ENCODE measurements around the gene MDGA2. TPM values are rescaled to one million over a fixed set of nuclear protein-coding genes. Genes with fewer than 3 reads are reported as not detected.
A peak's percentile ranks its signal among the peaks of the same experiment; 100 is the strongest.
"Not testable (repeated sequence)": the region's sequence is repeated elsewhere in the genome, so short reads cannot be mapped to it uniquely, and the experiment has no call there.

MDGA2 gene
- total RNA-seq, 1 donor from 2014 or later, result 2.4 TPM

DNA sequence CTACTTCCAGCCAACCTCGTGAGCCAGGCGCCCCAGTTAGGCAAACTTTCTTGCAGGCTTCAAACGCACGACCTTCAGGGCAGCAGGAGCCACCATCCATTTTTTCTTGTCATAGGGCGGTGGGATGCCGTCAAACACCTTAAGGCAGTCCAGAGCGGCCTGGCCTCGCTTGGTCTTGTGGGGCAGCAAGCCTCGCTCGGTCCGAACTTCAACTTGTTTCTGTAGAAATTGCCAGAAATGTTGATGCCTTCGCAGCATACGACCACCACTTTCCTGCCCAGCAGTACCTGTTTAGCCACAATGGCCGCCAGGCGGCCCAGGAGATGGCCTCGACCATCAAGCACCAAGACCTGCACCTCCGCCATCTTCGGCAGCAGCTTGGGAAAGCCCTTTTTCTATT, 474.7 kb downstream of the MDGA2 start:
- no peaks in the 10 kb centered on the region for H3K79me2 ChIP-seq (ENCODE audit: insufficient read depth, low read length)
- no peak for TF ChIP-seq EZH2 (IDR thresholded peaks at IDR 0.05; ENCODE audit: insufficient read depth, low read length)
- TF ChIP-seq, protein P1, sequence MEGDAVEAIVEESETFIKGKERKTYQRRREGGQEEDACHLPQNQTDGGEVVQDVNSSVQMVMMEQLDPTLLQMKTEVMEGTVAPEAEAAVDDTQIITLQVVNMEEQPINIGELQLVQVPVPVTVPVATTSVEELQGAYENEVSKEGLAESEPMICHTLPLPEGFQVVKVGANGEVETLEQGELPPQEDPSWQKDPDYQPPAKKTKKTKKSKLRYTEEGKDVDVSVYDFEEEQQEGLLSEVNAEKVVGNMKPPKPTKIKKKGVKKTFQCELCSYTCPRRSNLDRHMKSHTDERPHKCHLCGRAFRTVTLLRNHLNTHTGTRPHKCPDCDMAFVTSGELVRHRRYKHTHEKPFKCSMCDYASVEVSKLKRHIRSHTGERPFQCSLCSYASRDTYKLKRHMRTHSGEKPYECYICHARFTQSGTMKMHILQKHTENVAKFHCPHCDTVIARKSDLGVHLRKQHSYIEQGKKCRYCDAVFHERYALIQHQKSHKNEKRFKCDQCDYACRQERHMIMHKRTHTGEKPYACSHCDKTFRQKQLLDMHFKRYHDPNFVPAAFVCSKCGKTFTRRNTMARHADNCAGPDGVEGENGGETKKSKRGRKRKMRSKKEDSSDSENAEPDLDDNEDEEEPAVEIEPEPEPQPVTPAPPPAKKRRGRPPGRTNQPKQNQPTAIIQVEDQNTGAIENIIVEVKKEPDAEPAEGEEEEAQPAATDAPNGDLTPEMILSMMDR (IDR thresholded peaks at IDR 0.05; ENCODE audit: insufficient read depth, low read depth, low read length), result no peak
- H3K9me3 ChIP-seq (ENCODE audit: insufficient read depth, low read depth, low read length), result no peaks in the 10 kb centered on the region
- H3K4me2 ChIP-seq (ENCODE audit: low read length), result no peak overlapping the region
- DNase-seq (ENCODE audit: low read depth) (no peak), FAIRE-seq (no peak)
- H4K20me1 ChIP-seq (ENCODE audit: insufficient read depth, low read length), result no peaks in the 10 kb centered on the region
- H3K4me1 Mint-ChIP-seq (ENCODE audit: low read depth, unreplicated experiment), result peaks cover 4% of the 10 kb centered on the region
- H3K4me3 Mint-ChIP-seq (ENCODE audit: unreplicated experiment), result no peak overlapping the region
- H3K9me3 Mint-ChIP-seq (ENCODE audit: unreplicated experiment), result peaks cover 2% of the 10 kb centered on the region
- no peak overlapping the region for H2AFZ ChIP-seq (ENCODE audit: low read depth, low read length)
- no peaks in the 10 kb centered on the region for H3K36me3 Mint-ChIP-seq (ENCODE audit: low read depth, unreplicated experiment)
- H3K36me3 ChIP-seq (ENCODE audit: insufficient read depth, low read length), result no peaks in the 10 kb centered on the region
- H3K9ac ChIP-seq (ENCODE audit: low read length), result no peak overlapping the region
- H3K27me3 Mint-ChIP-seq (ENCODE audit: low read depth, unreplicated experiment), result no peaks in the 10 kb centered on the region
- H3K27me3 ChIP-seq (ENCODE audit: insufficient read depth, low read length), result no peaks in the 10 kb centered on the region
- no peak overlapping the region for H3K27ac ChIP-seq (ENCODE audit: low read depth, low read length)
- no peak overlapping the region for H3K27ac Mint-ChIP-seq (ENCODE audit: unreplicated experiment)
- no peak overlapping the region for H3K4me3 ChIP-seq (ENCODE audit: insufficient read depth, low read depth, low read length)
- no peaks in the 10 kb centered on the region for H3K4me1 ChIP-seq (ENCODE audit: insufficient read depth, low read length)

DNA sequence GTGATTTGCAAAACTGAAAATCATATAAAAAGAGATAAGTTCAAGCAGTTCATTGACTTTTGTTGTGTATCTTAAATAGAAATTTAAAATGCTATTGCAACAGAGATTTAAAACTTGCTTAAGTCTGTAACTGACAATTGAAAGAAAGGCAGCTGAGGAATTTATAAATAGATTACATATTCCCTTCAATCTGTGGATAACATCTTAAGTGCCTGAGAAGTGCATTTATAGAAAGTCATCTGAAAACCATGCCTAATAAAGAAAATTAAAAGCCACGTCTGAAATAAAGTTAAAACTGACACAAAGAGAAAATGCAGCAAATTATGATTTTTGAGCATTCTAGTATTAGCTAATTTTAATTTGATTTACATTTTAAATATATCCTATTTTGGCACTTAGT, 479.8 kb downstream of the MDGA2 start:
- Mint-ChIP-seq H3K4me1 (ENCODE audit: low read depth, unreplicated experiment) (peaks cover 16% of the 10 kb centered on the region), H3K9me3 (ENCODE audit: unreplicated experiment) (peaks cover 2% of the 10 kb centered on the region), H3K27ac (ENCODE audit: unreplicated experiment) (no peak overlapping the region), H3K27me3 (ENCODE audit: low read depth, unreplicated experiment) (no peaks in the 10 kb centered on the region), H3K4me3 (ENCODE audit: unreplicated experiment) (no peak overlapping the region), H3K36me3 (ENCODE audit: low read depth, unreplicated experiment) (no peaks in the 10 kb centered on the region)
- H3K4me3 ChIP-seq (ENCODE audit: insufficient read depth, low read depth, low read length), result no peak overlapping the region
- H3K4me1 ChIP-seq (ENCODE audit: insufficient read depth, low read length), result peaks cover 14% of the 10 kb centered on the region
- FAIRE-seq, result no peak
- H3K9ac ChIP-seq (ENCODE audit: low read length), result no peak overlapping the region
- no peak for DNase-seq (ENCODE audit: low read depth)
- TF ChIP-seq EZH2 (IDR thresholded peaks at IDR 0.05; ENCODE audit: insufficient read depth, low read length), result no peak
- TF ChIP-seq, protein P1 (IDR thresholded peaks at IDR 0.05; ENCODE audit: insufficient read depth, low read depth, low read length), result no peak
- no peaks in the 10 kb centered on the region for H3K27me3 ChIP-seq (ENCODE audit: insufficient read depth, low read length)
- H4K20me1 ChIP-seq (ENCODE audit: insufficient read depth, low read length), result no peaks in the 10 kb centered on the region
- no peaks in the 10 kb centered on the region for H3K36me3 ChIP-seq (ENCODE audit: insufficient read depth, low read length)
- no peaks in the 10 kb centered on the region for H3K79me2 ChIP-seq (ENCODE audit: insufficient read depth, low read length)
- no peaks in the 10 kb centered on the region for H3K9me3 ChIP-seq (ENCODE audit: insufficient read depth, low read depth, low read length)
- H2AFZ ChIP-seq (ENCODE audit: low read depth, low read length), result no peak overlapping the region
- no peak overlapping the region for H3K27ac ChIP-seq (ENCODE audit: low read depth, low read length)
- H3K4me2 ChIP-seq (ENCODE audit: low read length), result no peak overlapping the region

DNA sequence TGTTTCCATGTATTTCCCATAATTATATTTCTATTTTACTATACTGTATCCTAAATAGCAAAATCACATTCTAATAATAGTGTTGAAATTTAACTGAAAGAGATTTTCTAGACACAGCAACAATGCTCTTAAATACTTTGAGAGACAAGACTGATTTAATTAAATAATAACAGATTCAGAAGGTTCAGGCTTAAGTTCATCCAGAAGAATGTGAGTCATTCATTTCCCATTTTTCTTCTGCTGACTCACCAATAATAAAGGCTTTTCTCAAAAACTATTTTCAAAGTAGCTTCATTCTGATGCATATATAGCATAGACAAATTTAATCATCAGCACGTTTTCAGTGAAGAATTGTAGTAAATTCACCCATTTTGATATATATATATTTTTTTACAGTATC, 481.4 kb downstream of the MDGA2 start:
- H3K9me3 ChIP-seq (ENCODE audit: insufficient read depth, low read depth, low read length), result no peaks in the 10 kb centered on the region
- FAIRE-seq (no peak), DNase-seq (ENCODE audit: low read depth) (peak; percentile 63)
- peak overlapping the region; percentile 18 for H3K4me2 ChIP-seq (ENCODE audit: low read length)
- H3K27me3 Mint-ChIP-seq (ENCODE audit: low read depth, unreplicated experiment), result no peaks in the 10 kb centered on the region
- H3K4me3 Mint-ChIP-seq (ENCODE audit: unreplicated experiment), result no peak overlapping the region
- H3K36me3 Mint-ChIP-seq (ENCODE audit: low read depth, unreplicated experiment), result no peaks in the 10 kb centered on the region
- peaks cover 14% of the 10 kb centered on the region for H3K4me1 ChIP-seq (ENCODE audit: insufficient read depth, low read length)
- no peaks in the 10 kb centered on the region for H3K27me3 ChIP-seq (ENCODE audit: insufficient read depth, low read length)
- TF ChIP-seq EZH2 (IDR thresholded peaks at IDR 0.05; ENCODE audit: insufficient read depth, low read length), result no peak
- TF ChIP-seq, protein P1 (IDR thresholded peaks at IDR 0.05; ENCODE audit: insufficient read depth, low read depth, low read length), result no peak
- no peak overlapping the region for H3K9ac ChIP-seq (ENCODE audit: low read length)
- H3K79me2 ChIP-seq (ENCODE audit: insufficient read depth, low read length), result no peaks in the 10 kb centered on the region
- H4K20me1 ChIP-seq (ENCODE audit: insufficient read depth, low read length), result no peaks in the 10 kb centered on the region
- H3K36me3 ChIP-seq (ENCODE audit: insufficient read depth, low read length), result no peaks in the 10 kb centered on the region
- no peak overlapping the region for H3K27ac ChIP-seq (ENCODE audit: low read depth, low read length)
- peaks cover 2% of the 10 kb centered on the region for H3K9me3 Mint-ChIP-seq (ENCODE audit: unreplicated experiment)
- no peak overlapping the region for H2AFZ ChIP-seq (ENCODE audit: low read depth, low read length)
- H3K27ac Mint-ChIP-seq (ENCODE audit: unreplicated experiment), result peak overlapping the region; percentile 82
- no peak overlapping the region for H3K4me3 ChIP-seq (ENCODE audit: insufficient read depth, low read depth, low read length)
- peaks cover 17% of the 10 kb centered on the region for H3K4me1 Mint-ChIP-seq (ENCODE audit: low read depth, unreplicated experiment)

DNA sequence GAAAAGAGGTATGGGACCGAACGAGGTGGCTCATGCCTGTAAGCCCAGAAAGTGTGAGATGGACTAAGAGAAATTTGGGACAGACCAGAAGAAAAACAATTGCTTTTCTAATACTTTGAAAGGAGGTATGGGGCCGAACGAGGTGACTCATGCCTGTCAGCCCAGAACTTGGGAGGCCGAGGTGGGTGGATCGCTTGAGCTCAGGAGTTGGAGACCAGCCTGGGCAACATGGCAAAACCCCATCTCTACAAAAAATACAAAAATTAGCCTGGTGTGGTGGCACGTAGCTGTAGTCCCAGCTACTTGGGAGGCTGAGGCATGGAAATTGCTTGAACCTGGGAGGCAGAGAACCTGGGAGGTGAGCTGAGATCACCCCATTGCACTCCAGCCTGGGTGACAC, 483.2 kb downstream of the MDGA2 start:
- not testable (repeated sequence) for H3K4me3 Mint-ChIP-seq (ENCODE audit: unreplicated experiment); H4K20me1 ChIP-seq (ENCODE audit: insufficient read depth, low read length); H3K27me3 ChIP-seq (ENCODE audit: insufficient read depth, low read length); FAIRE-seq; H3K27ac Mint-ChIP-seq (ENCODE audit: unreplicated experiment); H3K4me3 ChIP-seq (ENCODE audit: insufficient read depth, low read depth, low read length); H3K27ac ChIP-seq (ENCODE audit: low read depth, low read length); H3K9me3 ChIP-seq (ENCODE audit: insufficient read depth, low read depth, low read length); H3K79me2 ChIP-seq (ENCODE audit: insufficient read depth, low read length); H3K27me3 Mint-ChIP-seq (ENCODE audit: low read depth, unreplicated experiment); H3K36me3 Mint-ChIP-seq (ENCODE audit: low read depth, unreplicated experiment); H3K9me3 Mint-ChIP-seq (ENCODE audit: unreplicated experiment); H3K36me3 ChIP-seq (ENCODE audit: insufficient read depth, low read length); H3K9ac ChIP-seq (ENCODE audit: low read length); H2AFZ ChIP-seq (ENCODE audit: low read depth, low read length)
- peak; percentile 16 for DNase-seq (ENCODE audit: low read depth)
- Histone ChIP-seq H3K4me2 (ENCODE audit: low read length) (peak overlapping the region; percentile 60), H3K4me1 (ENCODE audit: insufficient read depth, low read length) (peaks cover 14% of the 10 kb centered on the region)
- peaks cover 24% of the 10 kb centered on the region for H3K4me1 Mint-ChIP-seq (ENCODE audit: low read depth, unreplicated experiment)
